Skeletal muscle cell (primary cell): ENCODE data around the gene SLC13A2.

ENCODE experiments used
- DNase-seq: peaks from one replicate; pipeline ENCODE4 v3.0.0-alpha.2; 2010; ENCODE audit warnings: low read depth
- H3K4me3 ChIP-seq: 2 replicates; pipeline ENCODE4 v1.5.1; 2011; ENCODE audit warnings: low read depth, mild to moderate bottlenecking, control low read depth, low read length, moderate library complexity

Gene SLC13A2

DNA sequence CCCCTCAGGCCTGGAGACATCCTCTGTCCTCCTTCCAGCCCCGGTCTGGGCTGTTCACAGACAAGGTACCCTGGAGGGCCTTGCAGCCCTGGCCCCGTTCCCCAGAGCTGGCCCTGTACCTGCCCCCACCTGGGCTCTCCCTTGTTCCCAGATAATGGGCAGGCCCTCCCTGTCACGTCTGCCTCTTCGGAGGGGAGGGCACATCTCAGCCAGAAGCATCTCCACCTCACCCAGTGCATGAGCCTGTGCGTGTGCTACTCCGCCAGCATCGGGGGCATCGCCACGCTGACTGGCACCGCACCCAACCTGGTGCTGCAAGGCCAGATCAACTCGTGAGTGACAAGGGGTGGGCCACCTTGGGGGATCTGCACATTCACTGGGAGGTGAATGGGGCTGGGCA lies 17.8 kb downstream of the SLC13A2 start:
- H3K4me3 ChIP-seq: no peak overlapping the region
- no peak for DNase-seq

- DNase-seq: no peak
- H3K4me3 ChIP-seq: no peak overlapping the region
Measured at GRCh38 chr17:28491860-28492259, 18.4 kb downstream of the SLC13A2 start.

DNA sequence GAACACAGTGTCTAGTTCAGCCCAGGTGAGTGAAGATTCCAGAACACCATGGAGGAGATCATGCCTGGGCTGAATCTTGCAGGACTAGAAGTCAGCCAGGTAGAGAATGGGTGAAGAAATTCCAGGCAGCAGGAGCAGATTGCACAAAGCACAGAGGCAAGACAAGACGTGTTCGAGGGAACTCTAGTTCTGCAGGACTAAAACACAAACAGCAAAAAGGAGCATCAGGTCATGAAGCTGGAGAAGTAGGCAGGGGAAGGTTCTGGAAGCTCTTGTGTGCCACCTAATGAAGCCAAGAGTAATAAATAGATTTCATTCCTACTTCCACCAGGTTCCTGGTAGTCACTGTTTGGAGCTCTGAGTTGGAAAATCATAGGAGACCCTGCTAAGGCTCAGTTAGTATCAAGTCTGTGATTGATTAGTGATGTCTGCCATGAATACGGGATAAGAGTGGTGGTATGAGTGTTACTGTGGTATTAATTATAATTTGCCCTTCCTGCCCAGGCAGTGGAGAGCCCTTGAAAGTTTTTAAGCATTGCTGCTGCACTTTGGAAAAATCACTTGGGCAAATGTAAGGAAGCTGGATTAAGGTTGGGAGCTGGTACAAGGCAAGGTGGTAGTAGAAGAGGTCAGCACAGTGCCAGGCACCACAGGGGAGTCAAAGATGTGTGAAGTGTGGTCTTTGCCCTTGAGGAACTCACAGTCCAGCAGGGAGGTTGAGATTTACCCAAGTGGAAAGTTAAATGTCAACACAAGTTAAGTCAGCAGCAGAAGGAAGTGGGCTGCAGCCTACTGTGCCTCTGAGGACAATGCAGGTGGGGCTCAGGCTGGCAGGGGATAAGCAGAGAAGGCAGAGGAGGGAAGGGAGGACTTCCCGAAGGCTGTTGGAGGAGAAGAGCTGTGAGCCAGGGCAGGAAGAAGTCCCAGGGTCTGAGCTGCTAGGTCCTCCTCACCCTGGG lies 19.2 kb downstream of the SLC13A2 start:
- H3K4me3 ChIP-seq: no peak overlapping the region
- no peak for DNase-seq

GRCh38 chr17:28493460-28493859 lies 20.0 kb downstream of the SLC13A2 start:
- H3K4me3 ChIP-seq: no peak overlapping the region
- peak; percentile 29 for DNase-seq

GRCh38 chr17:28494445-28495188 lies 21.2 kb downstream of the SLC13A2 start:
- DNase-seq: peak; percentile 15
- no peak overlapping the region for H3K4me3 ChIP-seq

GRCh38 chr17:28495635-28496034 lies 22.2 kb downstream of the SLC13A2 start:
- no peak for DNase-seq
- H3K4me3 ChIP-seq: no peak overlapping the region

GRCh38 chr17:28497931-28498330 lies 24.5 kb downstream of the SLC13A2 start:
- H3K4me3 ChIP-seq: no peak overlapping the region
- DNase-seq: no peak

DNA sequence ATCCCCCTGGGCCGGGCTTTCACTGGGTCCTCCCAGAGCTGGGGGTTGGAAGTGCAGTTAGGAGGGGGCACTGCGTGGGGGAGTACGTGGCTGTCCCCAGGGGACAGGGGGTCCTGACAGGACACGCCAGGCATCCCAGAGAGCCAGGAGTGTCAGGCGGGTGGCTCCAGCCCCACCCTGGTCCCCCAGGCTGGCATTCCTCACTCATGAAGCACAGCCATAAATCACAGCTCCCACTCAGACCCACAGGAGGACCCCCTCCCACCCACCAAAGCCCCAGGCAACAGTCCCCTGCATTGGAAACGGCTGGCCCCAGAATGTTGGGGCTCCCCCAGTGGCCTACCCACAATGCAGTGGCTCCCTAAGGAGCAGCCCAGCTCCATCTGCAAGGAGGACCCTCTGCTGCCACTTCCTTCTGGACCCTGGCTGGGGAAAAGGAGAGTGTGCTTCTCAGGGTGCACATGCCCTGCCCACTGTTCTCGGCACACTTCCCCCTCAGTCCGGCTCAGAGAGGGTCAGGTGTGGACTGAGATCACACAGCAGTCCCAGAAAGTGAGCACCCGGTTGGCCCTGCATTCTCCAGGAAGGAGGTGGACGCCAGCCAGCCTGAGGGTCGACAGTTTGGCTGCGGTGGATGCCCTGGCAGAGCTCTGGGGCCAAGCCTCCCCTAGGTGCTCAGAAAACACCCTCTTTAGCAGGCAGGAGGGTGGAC lies 25.4 kb downstream of the SLC13A2 start:
- no peak for DNase-seq
- H3K4me3 ChIP-seq: no peak overlapping the region

GRCh38 chr17:28499364-28499664 lies 25.9 kb downstream of the SLC13A2 start:
- no peak for DNase-seq
- no peak overlapping the region for H3K4me3 ChIP-seq

DNA sequence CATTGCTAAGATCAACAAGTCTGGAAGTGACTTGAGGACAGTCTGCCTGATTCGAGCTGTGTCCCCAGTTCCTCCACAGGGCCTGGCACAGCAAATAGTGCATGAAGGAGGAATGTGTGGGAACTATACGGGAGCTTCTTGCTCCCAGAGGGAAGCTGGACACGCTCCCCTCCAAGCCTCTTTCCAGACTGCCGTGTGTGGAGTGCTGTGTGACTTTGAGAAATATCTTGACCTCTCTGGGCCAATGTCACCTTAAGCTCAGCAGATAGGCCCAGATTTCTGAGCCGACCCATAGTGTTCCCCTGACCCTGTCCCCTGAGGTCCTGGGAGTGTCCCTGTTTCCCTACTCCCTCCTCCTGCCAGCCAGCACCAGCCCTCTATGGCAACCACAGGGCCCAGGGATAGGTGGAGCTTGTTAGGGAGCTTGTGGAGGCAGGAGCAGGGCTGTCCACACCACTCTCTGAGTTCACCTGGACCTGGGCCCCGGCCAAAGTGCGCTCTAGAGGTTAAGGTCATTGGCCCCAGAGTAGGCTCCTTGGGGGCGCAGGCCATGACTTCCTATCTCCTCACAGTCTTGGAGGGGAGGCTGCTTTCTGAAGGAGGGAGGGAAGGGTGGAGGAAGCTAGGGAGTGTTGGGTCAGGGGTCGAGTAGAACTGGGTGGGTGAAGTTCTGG lies 26.4 kb downstream of the SLC13A2 start:
- DNase-seq: no peak
- H3K4me3 ChIP-seq: no peak overlapping the region

GRCh38 chr17:28500712-28501379 lies 27.4 kb downstream of the SLC13A2 start:
- no peak for DNase-seq
- no peak overlapping the region for H3K4me3 ChIP-seq

DNA sequence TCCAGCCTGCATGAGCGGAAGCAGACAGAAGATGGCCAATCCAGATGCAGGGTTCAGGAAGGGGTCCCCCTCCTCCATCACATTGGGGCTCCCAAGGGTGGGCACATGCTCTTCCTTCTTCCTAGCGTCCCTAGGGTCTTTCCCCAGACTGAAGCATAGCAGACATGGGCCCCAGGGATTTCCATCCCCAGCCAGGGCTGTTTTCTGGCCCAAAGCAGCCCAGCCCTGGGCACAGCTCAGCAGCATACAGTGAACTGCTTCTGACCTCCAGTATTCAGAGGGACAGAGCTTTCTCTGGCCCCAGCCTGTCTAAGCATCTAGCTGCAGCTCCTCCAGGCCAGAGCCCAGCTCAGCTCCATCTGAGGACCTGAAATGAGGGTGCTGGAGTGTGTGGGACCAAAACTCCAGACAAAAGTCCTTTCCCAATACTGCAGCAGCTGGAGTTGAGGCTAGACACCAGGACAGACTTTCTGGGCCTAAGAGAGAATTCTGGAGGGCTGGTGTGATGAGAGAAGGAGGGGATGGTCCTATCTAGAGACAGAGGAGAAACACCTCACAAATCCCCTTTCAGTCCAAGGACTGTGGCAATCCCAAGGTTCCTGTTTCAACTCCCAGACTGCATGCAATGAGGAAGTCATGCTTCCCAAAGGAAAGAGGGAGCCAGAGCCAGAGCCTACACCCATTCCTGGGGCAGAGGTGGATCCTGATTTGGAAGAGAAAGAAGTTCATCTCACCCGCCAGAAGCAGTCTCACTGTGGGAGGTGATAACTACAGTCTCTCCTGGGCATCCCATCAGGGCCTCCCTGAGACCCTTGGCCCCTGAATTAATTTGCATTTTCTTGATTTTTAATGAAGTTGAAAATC lies 28.2 kb downstream of the SLC13A2 start:
- no peak for DNase-seq
- H3K4me3 ChIP-seq: no peak overlapping the region

DNA sequence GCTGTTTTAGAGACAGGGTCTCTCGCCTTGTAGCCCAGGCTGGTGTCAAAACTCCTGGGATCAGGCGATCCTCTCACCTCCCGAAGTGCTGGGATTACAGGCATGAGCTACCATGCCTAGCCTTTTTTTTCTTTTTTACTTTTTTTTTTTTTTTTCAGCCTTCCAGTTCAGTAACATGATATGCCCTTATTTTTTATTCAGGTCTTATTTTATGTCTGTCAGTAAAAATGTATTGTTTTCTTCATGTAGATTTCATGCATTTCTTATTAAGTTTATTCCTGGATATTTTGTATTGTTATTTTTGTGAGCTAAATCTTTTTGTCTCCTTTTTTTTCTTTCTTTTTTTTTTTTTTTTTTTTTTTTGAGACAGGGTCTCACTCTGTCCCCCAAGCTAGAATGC lies 30.0 kb downstream of the SLC13A2 start:
- no peak overlapping the region for H3K4me3 ChIP-seq

DNA sequence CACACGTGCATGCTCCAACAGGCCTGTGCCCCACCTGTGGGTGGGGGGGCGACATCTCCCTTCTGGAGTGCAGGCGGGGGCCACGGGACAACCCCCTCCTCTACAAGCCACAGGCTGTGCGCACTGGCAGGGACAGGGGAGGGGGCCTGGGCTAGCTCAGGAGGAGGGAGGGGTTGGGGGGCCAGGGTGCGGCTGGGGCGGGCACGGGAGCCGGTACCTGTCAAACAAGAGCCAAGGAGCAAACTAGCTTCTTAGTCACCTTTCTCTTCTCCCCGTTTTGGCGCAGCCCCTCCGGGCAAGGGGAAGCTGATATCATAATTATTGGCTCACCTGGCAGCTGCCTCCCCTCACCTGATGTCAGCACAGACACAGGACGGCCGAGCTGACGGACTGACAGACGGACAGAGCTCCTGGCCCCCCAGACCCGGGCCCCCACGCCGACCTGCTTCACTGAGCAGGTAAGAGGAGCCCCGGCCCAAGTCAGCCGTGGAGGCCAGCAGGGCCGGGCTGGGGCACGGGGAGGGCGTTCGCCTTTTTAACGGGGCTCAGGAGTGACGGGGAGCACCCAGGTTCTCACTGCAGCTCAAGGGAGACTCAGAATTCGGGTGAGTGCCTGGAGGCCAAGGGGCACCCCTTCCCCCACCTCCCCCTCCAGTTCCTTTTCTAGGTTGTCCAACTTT lies 32.7 kb downstream of the SLC13A2 start, which contains the start of gene FOXN1:
Gene FOXN1, plus strand, starts transcription at position 363 of the 680 bp plus-strand sequence. CDS start 17,622 bp downstream, outside the sequence.
- no peak within 1 kb of the TSS for H3K4me3 ChIP-seq
- DNase-seq: no peak

More for the DNA sequence above, 30.0 kb downstream of the SLC13A2 start:
- no peak for DNase-seq

DNA sequence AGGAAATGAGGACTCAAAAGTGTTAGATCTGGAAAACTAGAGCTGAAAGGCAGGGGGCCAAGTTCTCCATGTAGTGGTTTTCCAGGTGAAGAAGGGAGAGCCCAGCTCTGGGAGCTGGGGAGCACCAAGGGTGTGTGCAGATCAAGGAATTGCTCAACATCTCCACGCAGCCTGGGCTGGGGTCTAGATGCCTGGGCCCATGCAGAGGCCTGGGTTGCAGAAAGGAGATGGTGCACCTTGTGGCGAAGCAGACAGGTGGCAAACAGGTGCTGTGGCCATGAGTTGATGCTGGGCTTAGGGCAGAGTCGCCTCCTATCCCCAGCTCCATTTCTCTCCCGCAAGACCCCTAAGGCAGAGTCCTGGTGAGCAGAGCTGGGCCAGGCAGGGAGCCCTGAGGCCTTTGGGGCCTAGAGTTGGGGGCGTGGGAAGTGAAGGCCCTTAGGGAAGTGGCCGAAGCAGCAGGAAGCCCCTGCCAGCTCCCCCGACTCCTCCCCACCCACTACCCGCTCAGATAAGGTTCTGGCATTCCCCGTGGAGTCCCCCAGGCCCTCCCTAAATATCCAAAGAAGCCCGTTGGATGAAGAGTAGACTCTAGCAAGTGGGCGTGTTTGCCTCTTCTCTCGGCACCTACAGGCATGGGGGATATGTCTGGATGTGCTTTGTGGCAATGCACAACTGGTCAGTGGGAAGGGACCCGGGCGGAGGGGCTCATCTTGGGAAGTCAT lies 33.5 kb downstream of the SLC13A2 start:
- DNase-seq: no peak
- H3K4me3 ChIP-seq: no peak overlapping the region

GRCh38 chr17:28507567-28508203 lies 34.2 kb downstream of the SLC13A2 start:
- H3K4me3 ChIP-seq: no peak overlapping the region
- no peak for DNase-seq
